ENCODE data around the gene UGP2. TPM values are rescaled to one million over a fixed set of nuclear protein-coding genes. Genes with fewer than 3 reads are reported as not detected.
A peak's percentile ranks its signal among the peaks of the same experiment; 100 is the strongest.

UGP2 gene
- total RNA-seq, 1 donor from 2014 or later, result 99.5 TPM

- H3K36me3 Mint-ChIP-seq (ENCODE audit: low read depth), result peaks cover 31% of the 10 kb centered on the region
- peak overlapping the region; percentile 57 for H3K27ac Mint-ChIP-seq (ENCODE audit: unreplicated experiment)
- H3K4me1 Mint-ChIP-seq (ENCODE audit: low read depth), result peaks cover 12% of the 10 kb centered on the region
- H3K4me3 Mint-ChIP-seq (ENCODE audit: unreplicated experiment), result no peak overlapping the region
- TF ChIP-seq, protein P1, sequence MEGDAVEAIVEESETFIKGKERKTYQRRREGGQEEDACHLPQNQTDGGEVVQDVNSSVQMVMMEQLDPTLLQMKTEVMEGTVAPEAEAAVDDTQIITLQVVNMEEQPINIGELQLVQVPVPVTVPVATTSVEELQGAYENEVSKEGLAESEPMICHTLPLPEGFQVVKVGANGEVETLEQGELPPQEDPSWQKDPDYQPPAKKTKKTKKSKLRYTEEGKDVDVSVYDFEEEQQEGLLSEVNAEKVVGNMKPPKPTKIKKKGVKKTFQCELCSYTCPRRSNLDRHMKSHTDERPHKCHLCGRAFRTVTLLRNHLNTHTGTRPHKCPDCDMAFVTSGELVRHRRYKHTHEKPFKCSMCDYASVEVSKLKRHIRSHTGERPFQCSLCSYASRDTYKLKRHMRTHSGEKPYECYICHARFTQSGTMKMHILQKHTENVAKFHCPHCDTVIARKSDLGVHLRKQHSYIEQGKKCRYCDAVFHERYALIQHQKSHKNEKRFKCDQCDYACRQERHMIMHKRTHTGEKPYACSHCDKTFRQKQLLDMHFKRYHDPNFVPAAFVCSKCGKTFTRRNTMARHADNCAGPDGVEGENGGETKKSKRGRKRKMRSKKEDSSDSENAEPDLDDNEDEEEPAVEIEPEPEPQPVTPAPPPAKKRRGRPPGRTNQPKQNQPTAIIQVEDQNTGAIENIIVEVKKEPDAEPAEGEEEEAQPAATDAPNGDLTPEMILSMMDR (IDR thresholded peaks at IDR 0.05), result no peak
- H3K27me3 Mint-ChIP-seq (ENCODE audit: low read depth), result no peaks in the 10 kb centered on the region
- no peak for DNase-seq (ENCODE audit: low spot score)
- no peaks in the 10 kb centered on the region for H3K9me3 Mint-ChIP-seq (ENCODE audit: low read depth)
Measured at GRCh38 chr2:63894167-63894566, 52.5 kb downstream of the UGP2 start.

GRCh38 chr2:63898839-63899238, 57.1 kb downstream of the UGP2 start:
- Mint-ChIP-seq H3K27me3 (ENCODE audit: low read depth) (no peaks in the 10 kb centered on the region), H3K4me3 (ENCODE audit: unreplicated experiment) (no peak overlapping the region), H3K36me3 (ENCODE audit: low read depth) (peaks cover 42% of the 10 kb centered on the region), H3K27ac (ENCODE audit: unreplicated experiment) (no peak overlapping the region), H3K9me3 (ENCODE audit: low read depth) (peaks cover 13% of the 10 kb centered on the region), H3K4me1 (ENCODE audit: low read depth) (peaks cover 9% of the 10 kb centered on the region)
- TF ChIP-seq, protein P1 (IDR thresholded peaks at IDR 0.05), result no peak
- DNase-seq (ENCODE audit: low spot score), result no peak

- H3K4me1 Mint-ChIP-seq (ENCODE audit: low read depth), result peaks cover 9% of the 10 kb centered on the region
- peaks cover 42% of the 10 kb centered on the region for H3K36me3 Mint-ChIP-seq (ENCODE audit: low read depth)
- no peaks in the 10 kb centered on the region for H3K27me3 Mint-ChIP-seq (ENCODE audit: low read depth)
- TF ChIP-seq, protein P1 (IDR thresholded peaks at IDR 0.05), result no peak
- H3K9me3 Mint-ChIP-seq (ENCODE audit: low read depth), result peaks cover 13% of the 10 kb centered on the region
- no peak overlapping the region for H3K4me3 Mint-ChIP-seq (ENCODE audit: unreplicated experiment)
- no peak overlapping the region for H3K27ac Mint-ChIP-seq (ENCODE audit: unreplicated experiment)
- DNase-seq (ENCODE audit: low spot score), result no peak
Measured at GRCh38 chr2:63899639-63900038, 57.9 kb downstream of the UGP2 start.

GRCh38 chr2:63902149-63902548, 60.5 kb downstream of the UGP2 start:
- Mint-ChIP-seq H3K36me3 (ENCODE audit: low read depth) (peaks cover 46% of the 10 kb centered on the region), H3K27ac (ENCODE audit: unreplicated experiment) (no peak overlapping the region)

GRCh38 chr2:63903003-63903402, 61.3 kb downstream of the UGP2 start:
- Mint-ChIP-seq H3K4me3 (ENCODE audit: unreplicated experiment) (no peak overlapping the region), H3K36me3 (ENCODE audit: low read depth) (peaks cover 48% of the 10 kb centered on the region), H3K27me3 (ENCODE audit: low read depth) (no peaks in the 10 kb centered on the region), H3K27ac (ENCODE audit: unreplicated experiment) (peak overlapping the region; percentile 27), H3K9me3 (ENCODE audit: low read depth) (peaks cover 21% of the 10 kb centered on the region), H3K4me1 (ENCODE audit: low read depth) (peaks cover 9% of the 10 kb centered on the region)
- TF ChIP-seq, protein P1 (IDR thresholded peaks at IDR 0.05), result no peak
- DNase-seq (ENCODE audit: low spot score), result no peak

More at GRCh38 chr2:63902149-63902548, 60.5 kb downstream of the UGP2 start:
- Mint-ChIP-seq H3K4me1 (ENCODE audit: low read depth) (peaks cover 9% of the 10 kb centered on the region), H3K4me3 (ENCODE audit: unreplicated experiment) (no peak overlapping the region), H3K9me3 (ENCODE audit: low read depth) (peaks cover 21% of the 10 kb centered on the region), H3K27me3 (ENCODE audit: low read depth) (no peaks in the 10 kb centered on the region)
- TF ChIP-seq, protein P1 (IDR thresholded peaks at IDR 0.05), result no peak
- no peak for DNase-seq (ENCODE audit: low spot score)

Measured in chondrocyte (in vitro differentiated cells).